DND-41 (cell line): ENCODE data around the gene THPO.

Experiments used
- ATAC-seq: fragments of 200-7000 bp; cut with Tn5 transposase; 3 replicates; pipeline ENCODE4 v1.9.1; 2021; ENCODE audit warnings: low read depth; ENCODE audit not compliant: insufficient read depth
- DNase-seq: peaks from one replicate; pipeline ENCODE4 v3.0.0-alpha.2; 2020
- H2AFZ ChIP-seq: 2 replicates; pipeline ENCODE4 v1.6.0; 2012; ENCODE audit warnings: low read depth, low read length
- H3K27ac ChIP-seq: 2 replicates; pipeline ENCODE4 v1.5.1; 2012; ENCODE audit warnings: low read length, inconsistent platforms
- H3K27me3 ChIP-seq: fragments of 200-600 bp; sonication (generic); 2 replicates; pipeline ENCODE4 v1.6.0; 2012; ENCODE audit warnings: low read length, mild to moderate bottlenecking, inconsistent platforms; ENCODE audit not compliant: insufficient read depth, poor library complexity
- H3K36me3 ChIP-seq: 2 replicates; pipeline ENCODE4 v1.5.1; 2012; ENCODE audit warnings: low read length, inconsistent platforms; ENCODE audit not compliant: insufficient read depth
- H3K4me1 ChIP-seq: 2 replicates; pipeline ENCODE4 v1.5.1; 2012; ENCODE audit warnings: mild to moderate bottlenecking, low read length; ENCODE audit not compliant: insufficient read depth
- H3K4me2 ChIP-seq: 2 replicates; pipeline ENCODE4 v1.6.0; 2012; ENCODE audit warnings: mild to moderate bottlenecking, moderate library complexity, low read length, inconsistent platforms; ENCODE audit not compliant: insufficient read depth
- H3K4me3 ChIP-seq, 2 experiments: fragments of 200-600 bp in 1 of 2; shearing (Covaris generic) in 1 of 2; 2 replicates each; pipeline ENCODE4 v1.5.1; 2012 to 2016; ENCODE audit warnings: inconsistent platforms in 2 of 2, low read length in 2 of 2, mild to moderate bottlenecking in 2 of 2, low read depth in 1 of 2, moderate library complexity in 1 of 2
- H3K79me2 ChIP-seq: 2 replicates; pipeline ENCODE4 v1.6.0; 2012; ENCODE audit warnings: low read length, inconsistent platforms; ENCODE audit not compliant: insufficient read depth
- H3K9ac ChIP-seq: 2 replicates; pipeline ENCODE4 v1.6.0; 2012; ENCODE audit warnings: low read depth, mild to moderate bottlenecking, inconsistent platforms, low read length, moderate library complexity
- H3K9me3 ChIP-seq: 2 replicates; pipeline ENCODE4 v1.5.1; 2012; ENCODE audit warnings: low read length, moderate library complexity, mild to moderate bottlenecking, inconsistent platforms; ENCODE audit not compliant: insufficient read depth, severe bottlenecking
- H4K20me1 ChIP-seq: 2 replicates; pipeline ENCODE4 v1.6.0; 2012; ENCODE audit warnings: low read length; ENCODE audit not compliant: insufficient read depth
- CTCF ChIP-seq: IDR thresholded peaks from 2 replicates; pipeline ENCODE4 v1.5.1; 2012; ENCODE audit warnings: borderline replicate concordance, low read length, moderate library complexity, mild to moderate bottlenecking; ENCODE audit not compliant: poor library complexity, severe bottlenecking; ENCODE audit errors: extremely low read depth
- EZH2 ChIP-seq: IDR thresholded peaks from 3 replicates; pipeline ENCODE4 v1.6.1; 2012; ENCODE audit warnings: borderline replicate concordance, low read depth, mild to moderate bottlenecking, moderate library complexity, low read length, inconsistent platforms; ENCODE audit not compliant: severe bottlenecking

THPO gene

GRCh38 chr3:184387174-184387714 lies 9.2 kb upstream of the THPO start:
- Histone ChIP-seq H4K20me1 (no peaks in the 10 kb centered on the region), H3K4me2 (no peak overlapping the region), H3K9me3 (no peaks in the 10 kb centered on the region), H3K4me3 (no peak overlapping the region), H3K36me3 (no peaks in the 10 kb centered on the region), H3K27ac (no peak overlapping the region), H2AFZ (no peak overlapping the region), H3K4me1 (no peaks in the 10 kb centered on the region), H3K27me3 (no peaks in the 10 kb centered on the region), H3K79me2 (no peaks in the 10 kb centered on the region), H3K9ac (no peak overlapping the region)
- TF ChIP-seq CTCF (no peak), EZH2 (no peak)
- DNase-seq (no peak), ATAC-seq (no peak)

- no peak overlapping the region for H3K9ac ChIP-seq
- no peaks in the 10 kb centered on the region for H3K36me3 ChIP-seq
- TF ChIP-seq EZH2, result no peak
- no peak for TF ChIP-seq CTCF
- no peak overlapping the region for H3K4me3 ChIP-seq
- ATAC-seq (no peak), DNase-seq (no peak)
- no peaks in the 10 kb centered on the region for H3K4me1 ChIP-seq
- H3K27me3 ChIP-seq, result no peaks in the 10 kb centered on the region
- no peaks in the 10 kb centered on the region for H4K20me1 ChIP-seq
- no peak overlapping the region for H3K4me2 ChIP-seq
- H3K9me3 ChIP-seq, result no peaks in the 10 kb centered on the region
- no peak overlapping the region for H2AFZ ChIP-seq
- no peaks in the 10 kb centered on the region for H3K79me2 ChIP-seq
- H3K27ac ChIP-seq, result no peak overlapping the region
Measured at GRCh38 chr3:184386047-184386806, 8.2 kb upstream of the THPO start.

- no peaks in the 10 kb centered on the region for H3K79me2 ChIP-seq
- DNase-seq (no peak), ATAC-seq (no peak)
- H3K27ac ChIP-seq, result no peak overlapping the region
- H3K4me3 ChIP-seq, result no peak overlapping the region
- H3K27me3 ChIP-seq, result no peaks in the 10 kb centered on the region
- H3K9me3 ChIP-seq, result no peaks in the 10 kb centered on the region
- no peaks in the 10 kb centered on the region for H3K4me1 ChIP-seq
- no peak for TF ChIP-seq EZH2
- no peak for TF ChIP-seq CTCF
- no peak overlapping the region for H2AFZ ChIP-seq
- no peak overlapping the region for H3K9ac ChIP-seq
- no peaks in the 10 kb centered on the region for H3K36me3 ChIP-seq
- H4K20me1 ChIP-seq, result no peaks in the 10 kb centered on the region
- no peak overlapping the region for H3K4me2 ChIP-seq
Measured at GRCh38 chr3:184384856-184385422, 6.9 kb upstream of the THPO start.
